Activated gamma-delta T cell (primary cell): ENCODE measurements around the gene NDST3.

Experiments used
- DNase-seq: peaks from one replicate; lab custom pipeline; 2025; lab: John Stamatoyannopoulos, UW

NDST3 gene

DNA sequence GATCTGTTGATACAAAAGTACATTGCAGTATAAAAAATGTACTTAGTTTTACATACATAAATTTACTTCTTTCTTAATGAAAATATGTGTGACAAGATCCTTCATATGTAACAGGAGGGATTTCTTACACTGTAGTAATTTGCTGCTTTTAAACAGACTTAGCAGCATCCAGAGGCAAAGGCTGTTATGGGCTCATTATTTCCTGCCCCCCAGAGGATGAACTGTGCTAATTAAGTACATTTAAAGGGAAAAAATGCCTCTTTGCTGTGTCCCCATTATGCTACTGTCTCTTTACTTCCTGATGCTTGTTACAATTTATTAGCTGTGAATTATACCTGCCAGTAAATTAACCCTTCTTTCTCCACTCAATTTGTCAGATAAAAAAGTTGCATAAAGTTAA is 47.1 kb downstream of the NDST3 start:
- DNase-seq: no peak

DNA sequence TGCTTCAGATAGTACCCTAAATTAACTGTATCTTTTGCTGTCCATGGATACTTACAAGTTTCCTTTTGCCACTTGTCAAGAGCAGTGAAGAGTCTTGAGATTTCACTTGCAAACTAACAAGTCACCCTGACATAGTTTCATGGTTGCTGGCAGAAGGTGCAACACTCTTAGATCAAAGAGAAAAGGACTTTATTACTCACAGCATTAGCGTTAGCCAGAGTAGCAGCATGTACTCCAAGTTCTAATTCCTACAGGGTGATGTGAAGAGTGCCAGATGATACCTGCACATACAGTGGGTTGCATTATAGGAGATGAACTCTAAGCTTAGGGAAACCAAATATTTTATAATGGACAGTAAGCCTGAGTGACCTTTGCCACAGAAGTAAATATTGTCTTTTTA is 47.9 kb downstream of the NDST3 start:
- DNase-seq: no peak

DNA sequence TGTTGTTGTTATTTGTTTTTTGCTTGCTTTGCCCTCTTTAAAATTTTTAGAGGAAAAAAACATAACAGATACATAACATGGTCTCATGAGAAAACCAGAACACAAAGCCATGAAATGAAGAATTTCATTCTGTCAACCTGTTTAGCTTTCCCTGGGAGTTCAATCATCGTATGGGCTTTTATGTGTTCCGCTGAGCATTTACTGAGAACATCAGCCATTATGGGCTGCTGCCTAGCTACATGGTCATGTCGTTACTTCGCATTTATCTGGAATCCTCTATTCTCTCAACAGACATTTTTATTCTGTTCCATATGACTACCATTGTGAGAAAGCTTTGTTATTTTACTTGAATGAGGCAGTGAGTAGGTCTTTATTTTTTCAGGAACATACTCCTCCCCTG is 51.4 kb downstream of the NDST3 start:
- DNase-seq: no peak

DNA sequence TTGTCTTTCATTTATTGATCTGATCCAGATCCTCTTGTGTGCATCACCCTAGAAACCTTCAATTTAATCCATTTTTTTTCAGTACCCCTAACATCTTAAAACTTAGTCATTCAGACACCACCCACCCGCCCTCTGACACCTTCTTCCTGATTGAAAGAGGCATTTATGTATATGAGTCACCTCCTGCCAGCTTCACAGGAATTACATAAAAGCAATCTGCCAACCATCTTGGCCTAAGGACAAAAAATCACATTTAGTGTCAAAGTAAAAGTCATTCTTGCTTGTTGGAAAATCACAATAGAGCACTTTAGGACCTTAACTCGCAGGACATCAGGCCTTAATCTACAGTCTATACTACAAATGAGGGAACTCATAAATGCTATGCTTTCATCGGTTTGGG is 52.1 kb downstream of the NDST3 start:
- DNase-seq: no peak

DNA sequence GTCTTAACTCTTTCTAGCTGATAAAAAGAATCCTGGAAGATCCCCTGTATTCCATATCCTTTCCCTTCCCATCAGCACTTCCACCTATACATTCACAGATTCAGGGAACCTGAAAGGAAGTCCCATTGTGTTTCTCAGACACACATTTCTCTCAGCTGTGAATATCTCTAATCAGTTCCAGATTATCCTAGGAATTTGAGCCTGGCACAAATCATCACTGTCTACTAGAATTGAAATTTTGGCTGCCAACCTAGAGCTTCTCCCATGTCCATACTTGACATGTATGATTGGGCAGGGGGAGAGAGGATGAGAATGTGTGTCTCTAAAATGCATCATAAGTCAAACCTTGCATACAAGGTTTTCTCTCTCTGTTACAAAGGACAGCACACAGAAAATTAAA is 53.1 kb downstream of the NDST3 start:
- no peak for DNase-seq

DNA sequence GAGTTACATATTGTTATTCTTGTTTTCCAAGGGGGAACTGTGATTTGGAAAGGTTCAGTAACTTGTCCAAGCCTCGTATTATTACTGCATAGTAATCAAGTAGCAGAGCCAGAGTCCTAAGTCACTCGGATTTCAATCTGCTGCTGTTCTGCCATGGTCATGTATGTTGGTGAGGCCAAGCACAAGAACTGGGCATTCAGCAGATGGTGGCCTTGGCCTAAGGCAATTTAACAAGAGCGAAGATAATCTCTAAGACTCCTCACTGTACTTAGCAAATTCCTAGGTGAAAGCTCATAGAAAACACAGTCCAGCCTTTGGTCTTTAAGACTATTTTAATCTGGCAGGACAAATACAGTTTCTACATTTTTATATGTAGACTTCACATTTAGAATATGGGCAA is 64.8 kb downstream of the NDST3 start:
- no peak for DNase-seq

DNA sequence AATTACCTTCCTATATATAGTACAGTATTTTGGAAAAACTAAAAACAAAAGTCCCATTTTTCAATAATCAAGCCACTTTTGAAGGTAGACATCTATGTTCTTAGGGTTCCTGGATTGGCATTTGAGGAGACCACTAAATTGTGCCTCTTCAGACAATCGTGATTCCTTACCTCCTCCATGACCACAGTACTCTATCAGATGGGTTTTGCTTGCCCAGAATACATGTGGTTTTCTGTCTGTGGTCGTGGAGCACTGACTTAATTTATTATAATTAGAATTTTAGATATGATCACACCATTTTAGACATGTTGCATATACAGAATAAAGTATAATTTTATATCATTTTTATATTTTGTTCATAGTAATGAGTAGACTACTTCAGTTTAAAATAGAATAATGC is 67.9 kb downstream of the NDST3 start:
- DNase-seq: no peak

DNA sequence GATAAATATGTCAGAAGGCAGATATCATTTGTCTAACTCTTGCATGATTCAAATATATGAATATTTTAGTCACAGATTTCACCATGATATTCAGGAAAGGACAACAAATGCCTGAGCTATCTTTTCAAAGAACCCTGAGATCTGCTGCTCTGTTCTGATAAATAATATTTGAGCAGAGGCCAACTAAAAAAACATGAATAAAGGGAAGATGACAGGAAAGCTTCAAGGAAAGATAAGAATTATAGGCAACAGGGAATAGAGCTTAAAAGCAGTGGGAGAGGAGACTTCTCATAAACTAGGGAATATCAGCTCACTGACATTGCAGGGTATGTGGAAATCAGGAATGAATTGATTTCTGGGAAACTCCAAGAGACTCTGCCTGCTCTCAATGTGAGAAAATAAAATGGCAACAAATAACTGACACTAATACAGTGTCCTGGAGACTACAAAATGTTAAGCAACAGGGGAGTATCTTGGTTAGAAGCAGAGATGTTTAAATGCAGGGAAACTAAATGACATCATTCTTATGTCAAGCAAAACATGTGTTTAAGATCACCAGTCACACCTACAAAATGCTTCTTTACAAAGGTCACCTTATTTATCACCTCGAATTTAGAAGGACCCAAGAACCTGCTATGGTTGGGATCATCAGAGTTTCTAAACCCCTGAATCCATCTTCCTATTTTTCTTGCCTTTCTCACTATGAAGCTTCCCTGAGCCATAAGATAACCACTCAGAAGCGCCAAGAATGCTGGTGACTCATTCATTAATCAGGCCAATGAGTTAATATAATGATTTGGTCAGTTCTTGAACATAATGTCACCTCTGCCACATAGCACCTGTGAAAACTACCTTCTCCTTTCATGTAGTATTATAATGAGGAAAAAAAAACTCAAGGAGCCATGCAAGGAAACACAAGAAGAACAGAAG is 78.1 kb downstream of the NDST3 start:
- no peak for DNase-seq

DNA sequence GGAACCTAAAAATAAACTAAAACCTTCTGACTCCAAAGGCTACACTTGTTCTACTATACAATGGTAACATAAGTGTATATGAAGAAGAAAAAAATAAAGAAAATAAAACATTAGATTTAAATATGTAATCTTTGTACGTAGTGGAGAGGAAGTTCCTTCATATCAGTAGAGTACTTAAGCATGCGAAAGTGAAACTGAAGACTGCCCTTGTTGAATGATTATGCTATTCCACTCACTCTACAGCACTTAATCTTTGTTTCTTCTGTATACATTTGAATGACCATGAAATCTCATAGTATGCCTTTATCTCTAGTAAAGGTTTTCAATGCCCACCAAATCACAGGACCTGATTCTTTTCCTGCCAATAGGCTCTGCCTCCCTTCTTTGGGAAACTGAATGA is 78.9 kb downstream of the NDST3 start:
- DNase-seq: no peak

DNA sequence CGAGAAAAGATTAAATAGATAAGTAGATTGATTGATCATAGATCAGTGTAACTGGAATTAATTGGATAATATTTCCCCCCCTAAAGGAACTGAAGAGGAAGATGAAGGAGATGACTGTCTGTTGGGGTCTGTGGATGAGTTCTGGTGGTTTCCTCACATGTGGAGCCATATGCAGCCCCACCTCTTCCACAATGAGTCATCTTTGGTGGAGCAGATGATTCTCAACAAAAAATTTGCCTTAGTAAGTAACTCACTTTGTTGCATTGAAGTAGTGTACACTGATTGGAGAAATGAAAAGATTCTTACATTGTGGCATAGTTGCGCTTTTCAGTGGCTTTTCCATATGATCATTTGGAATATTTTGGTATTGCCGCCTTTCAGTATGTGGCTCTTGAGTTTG is 80.4 kb downstream of the NDST3 start:
- no peak for DNase-seq

DNA sequence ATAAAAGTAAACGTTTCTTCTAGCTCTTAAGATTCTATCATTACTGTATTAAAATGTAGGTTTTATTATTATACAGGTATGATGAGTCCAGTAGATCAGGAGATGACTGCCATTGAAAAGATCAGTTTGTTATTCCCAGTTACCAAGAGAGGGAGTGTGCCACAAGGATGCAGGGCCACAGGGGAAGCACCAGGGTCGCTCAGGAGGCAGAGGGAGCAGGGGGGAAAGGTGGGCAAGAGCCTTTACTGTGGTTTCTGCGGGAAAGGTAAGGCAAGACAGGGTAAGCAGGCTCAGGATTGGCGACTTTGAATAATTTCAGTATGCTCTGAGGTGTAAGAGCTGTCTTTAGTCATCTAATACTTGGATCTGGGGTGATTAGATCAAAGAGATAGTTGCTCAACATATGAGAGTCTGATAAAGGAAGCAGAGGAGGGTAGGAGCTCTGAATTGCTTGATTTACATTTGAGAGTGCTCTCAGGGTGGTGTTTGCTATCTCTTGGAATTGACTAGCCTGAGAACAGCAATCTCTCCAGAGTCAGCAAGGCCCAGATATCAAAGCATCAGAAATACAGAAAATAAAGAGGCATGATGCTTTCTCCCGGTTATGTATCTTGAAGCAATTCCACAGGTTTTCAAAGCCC is 86.0 kb downstream of the NDST3 start:
- no peak for DNase-seq

DNA sequence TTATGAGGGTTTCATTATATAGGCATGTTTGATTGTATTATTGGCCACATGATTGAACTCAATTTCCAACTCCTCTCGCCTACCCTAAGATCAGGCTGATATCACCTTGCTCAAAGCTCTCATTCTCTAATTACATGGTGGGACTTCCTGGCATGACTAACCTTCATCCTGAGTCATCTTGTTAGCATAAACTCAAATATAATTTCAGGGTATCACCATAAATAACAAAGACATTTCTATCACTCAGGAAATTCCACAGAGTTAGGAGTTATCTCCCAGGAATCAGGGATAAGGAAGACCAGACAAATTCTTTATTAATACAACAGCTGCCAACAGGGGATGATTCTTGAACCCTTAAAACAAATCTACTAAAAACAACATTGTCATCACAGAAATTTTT is 90.7 kb downstream of the NDST3 start:
- no peak for DNase-seq

DNA sequence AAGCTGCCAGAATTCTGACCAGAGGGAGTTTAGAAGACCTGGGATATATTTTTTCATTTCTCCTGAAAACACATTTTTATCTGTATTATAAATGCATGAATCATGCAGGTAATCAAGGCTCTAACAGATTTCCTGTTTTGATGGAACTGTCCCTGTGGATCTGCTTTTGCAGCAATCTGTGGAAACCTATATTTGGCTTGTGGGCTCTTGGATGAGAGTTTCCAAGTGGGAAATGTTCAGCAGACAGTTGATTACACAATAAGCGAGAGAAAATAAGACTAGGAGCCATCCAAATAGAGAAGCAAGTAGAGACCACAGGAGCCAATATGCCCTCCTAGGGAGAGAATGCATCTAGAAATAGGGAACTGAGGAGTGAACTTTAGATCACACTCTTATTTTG is 105.0 kb downstream of the NDST3 start:
- DNase-seq: no peak

DNA sequence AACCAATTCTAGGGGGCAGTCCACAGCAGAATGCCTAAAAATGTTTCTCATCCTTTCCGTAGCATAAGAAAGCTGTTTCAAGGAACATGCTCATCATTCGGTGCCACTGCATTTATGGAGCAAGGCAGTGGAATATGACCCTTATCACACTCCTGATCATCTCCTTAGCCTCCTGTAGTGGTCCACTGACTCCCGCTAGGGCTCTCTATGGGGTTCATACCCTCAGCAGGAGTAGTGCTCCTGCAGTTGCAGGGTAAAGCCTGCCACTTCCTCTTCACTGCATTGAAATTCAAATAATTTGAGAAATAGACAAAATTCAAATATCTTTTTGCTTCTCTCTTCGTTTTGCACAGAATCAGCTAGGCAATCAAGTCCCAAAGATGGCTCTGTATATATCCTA is 107.0 kb downstream of the NDST3 start:
- DNase-seq: no peak

DNA sequence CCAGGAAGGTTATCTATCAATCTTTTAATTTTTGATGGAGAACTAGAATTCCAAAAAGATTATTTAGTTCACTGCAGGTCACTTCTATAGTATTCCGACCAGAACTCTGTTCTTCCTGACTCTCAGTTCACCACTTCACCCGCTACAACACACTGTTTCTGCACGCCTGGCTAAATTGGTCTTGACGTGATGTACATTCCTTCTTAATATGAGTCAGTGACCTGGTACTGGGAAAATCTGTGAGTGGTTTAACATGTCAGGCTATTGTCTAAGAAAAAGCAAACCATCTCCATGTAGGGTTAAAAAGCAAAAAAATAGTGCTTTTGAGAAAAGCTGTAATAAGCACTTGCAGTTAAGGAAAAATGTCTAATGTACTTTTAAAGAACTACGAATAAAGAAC is 120.4 kb downstream of the NDST3 start:
- no peak for DNase-seq

DNA sequence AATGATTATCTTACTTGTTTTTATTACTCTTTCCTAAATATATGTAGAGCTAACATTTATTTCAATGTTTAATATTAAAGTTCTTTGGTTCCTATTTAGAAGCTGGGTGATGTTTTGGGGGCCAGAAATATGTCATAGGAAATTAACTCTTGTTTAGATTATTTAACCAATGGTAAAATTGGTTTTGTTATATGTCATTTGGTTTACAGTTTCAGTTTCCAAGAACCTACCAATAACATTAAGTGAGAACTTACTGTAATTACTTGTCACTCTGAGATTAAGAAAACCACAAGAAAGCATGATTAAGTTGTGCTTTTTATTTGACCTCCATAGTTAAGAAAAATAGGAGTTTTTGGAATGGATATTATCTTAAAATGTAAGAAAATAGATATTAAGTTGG is 121.2 kb downstream of the NDST3 start:
- no peak for DNase-seq

DNA sequence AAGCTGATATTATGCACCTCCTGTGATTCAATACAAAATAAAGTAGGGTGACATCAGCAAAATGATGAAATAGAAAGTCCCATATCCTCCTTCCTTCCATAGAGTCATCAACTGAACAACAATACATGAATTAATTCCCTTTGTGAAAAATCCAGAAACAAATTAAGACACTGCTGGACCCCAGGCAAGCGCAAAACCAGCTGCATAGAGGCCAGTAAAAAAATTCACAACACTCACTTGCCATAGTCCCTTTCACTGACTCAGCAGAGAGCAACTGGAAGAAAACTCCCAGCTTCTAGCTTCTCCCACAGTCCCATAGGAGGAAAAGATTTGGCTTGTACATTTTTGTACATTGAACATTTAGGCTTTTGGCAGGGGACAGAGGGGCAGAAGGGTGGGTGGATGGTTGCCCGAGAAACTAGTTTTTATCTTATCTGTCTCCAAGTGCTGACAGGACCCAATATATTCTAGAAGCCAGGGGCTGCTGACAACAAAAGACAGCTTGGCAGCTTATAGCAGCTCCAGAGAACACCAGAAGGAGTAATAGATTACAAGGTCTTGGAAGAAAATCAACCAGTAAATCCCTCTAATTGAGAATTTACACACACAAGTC is 124.6 kb downstream of the NDST3 start:
- no peak for DNase-seq

DNA sequence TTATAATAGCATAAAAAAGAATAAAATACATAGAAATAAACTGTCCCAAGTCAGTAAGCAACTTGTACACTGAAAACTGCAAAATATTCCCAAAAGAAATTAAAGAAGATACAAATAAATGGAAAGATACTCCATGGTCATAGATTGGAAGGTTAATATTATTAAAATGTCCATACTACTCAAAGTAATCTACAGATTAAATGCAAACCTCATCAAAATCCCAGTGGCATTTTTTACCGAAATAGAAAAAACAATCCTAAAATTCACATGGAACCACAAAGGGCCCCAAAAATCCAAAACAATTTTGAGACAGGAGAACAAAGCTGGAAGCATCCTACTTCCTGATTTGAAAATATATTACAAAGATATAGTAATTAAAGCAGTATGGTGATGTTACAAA is 133.0 kb downstream of the NDST3 start:
- no peak for DNase-seq

DNA sequence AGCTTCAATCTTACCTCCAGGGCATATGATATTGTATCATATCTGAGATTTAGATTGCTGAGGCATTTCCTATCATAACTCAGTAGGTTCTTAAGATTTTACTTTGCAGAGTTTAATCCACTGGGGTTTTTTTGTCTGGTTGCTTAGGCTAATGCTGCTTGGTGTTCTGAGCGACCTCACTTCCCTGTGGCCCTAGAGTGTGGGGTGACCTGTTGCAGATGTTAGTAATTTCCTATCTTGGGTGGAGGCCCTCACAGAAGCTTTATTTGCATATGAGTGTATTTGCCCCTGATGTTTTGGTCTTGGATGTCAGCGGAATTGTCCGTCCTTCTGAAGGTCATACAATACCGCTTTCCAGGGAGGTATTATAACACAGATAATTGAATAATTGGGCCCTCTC is 137.1 kb downstream of the NDST3 start:
- DNase-seq: no peak

DNA sequence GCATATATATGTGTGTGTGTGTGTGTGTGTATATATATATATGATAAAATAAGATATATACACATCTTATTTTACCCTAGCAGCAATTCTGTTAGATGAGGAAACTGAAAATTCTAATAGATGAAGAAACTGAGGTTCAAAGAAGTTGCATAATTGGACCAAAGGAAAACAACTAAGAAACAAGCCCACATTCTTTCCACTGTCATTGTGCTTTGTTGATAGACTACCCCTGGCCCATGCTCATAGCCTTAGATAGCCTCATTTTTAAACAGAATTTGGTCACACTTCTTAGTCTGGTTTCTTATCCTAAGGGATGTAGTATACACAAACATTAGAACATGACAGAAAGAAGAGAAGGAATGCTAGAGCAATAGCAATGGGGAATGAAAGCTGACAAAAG is 138.8 kb downstream of the NDST3 start:
- no peak for DNase-seq

DNA sequence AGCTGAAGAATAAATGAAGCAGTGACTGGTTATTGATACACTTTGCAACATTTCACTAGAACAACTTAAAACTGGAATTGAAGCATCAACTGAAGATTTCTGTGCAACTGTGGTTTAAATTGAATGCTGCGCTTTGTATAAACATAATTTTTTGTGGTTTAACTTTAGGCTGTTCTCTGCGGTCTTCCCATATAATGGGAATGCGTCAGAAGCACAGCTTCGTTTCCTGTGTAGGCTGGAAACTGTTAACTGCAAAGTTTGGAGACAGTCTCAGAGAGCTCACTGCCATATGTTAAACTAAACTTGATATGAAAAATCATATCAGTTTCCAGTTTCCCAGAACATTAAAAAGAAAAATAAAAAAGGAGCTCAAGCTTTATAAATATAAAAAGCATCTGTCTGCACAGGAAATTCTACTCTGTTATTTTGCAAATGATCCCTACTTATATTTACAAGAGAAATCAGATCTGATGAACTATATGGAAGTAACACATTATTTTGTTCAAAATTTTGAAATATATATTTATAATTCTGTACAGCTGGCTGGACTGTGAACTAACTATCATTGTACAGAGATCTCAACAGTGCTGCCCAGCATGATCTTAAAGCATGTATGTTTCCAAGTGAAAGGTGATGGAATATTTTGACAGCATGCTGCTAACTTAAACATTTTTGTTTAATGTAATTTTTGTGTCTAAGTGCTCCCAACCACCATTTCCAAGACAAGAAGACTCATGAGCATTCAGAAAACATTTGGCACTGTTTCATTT is 139.9 kb downstream of the NDST3 start:
- no peak for DNase-seq

DNA sequence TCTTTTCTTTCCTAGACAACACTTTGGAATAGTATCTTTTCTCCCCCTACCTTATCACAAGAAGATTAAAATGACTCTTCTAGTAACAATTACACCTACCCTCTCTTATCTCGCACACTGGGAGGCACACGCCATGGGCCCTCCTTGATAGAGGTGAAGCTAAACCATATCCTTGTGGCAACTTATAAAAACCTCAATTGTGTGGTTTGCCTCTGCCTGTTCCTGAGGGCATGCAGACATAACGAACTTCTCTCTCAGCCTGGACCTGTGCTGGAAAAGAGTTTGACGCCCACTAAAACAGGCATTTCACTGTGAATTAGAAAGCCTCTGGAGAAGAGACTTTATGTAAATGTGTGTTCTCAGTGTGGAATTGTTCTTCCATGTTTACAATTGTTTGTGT is 141.2 kb downstream of the NDST3 start:
- no peak for DNase-seq
